ENCODE results near the gene DNAI2. TPM values are rescaled to one million over a fixed set of nuclear protein-coding genes. Genes with fewer than 3 reads are reported as not detected.

The DNAI2 gene
- total RNA-seq, 6 experiments from 2014 or later = not detected

DNA sequence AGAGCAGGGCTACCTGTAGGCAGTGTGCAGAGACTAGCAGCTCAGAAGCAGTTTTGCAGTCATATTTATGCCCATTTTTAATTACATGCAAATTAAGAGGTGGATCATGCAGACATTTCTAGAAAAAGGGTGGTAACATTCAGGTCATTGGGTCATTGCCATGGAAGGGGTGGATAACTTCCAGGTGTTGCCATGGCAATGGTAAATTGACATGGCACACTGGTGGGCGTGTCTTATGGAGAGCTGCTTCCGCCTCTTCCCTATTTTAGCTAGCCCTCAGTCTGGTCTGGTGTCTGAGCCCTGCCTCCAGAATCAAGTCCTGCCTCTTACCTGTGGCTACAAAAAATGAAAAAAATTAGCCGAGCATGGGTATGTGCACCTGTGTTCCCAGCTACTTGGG, 2.8 kb upstream of the DNAI2 start:
- no peaks in the 10 kb centered on the region for H3K4me1 Mint-ChIP-seq (ENCODE audit: low read depth)
- peaks cover 49% of the 10 kb centered on the region for H3K9me3 Mint-ChIP-seq
- no peak overlapping the region for H3K4me3 Mint-ChIP-seq
- peaks cover 2% of the 10 kb centered on the region for H3K27me3 Mint-ChIP-seq (ENCODE audit: insufficient read depth)
- TF ChIP-seq, protein P1, sequence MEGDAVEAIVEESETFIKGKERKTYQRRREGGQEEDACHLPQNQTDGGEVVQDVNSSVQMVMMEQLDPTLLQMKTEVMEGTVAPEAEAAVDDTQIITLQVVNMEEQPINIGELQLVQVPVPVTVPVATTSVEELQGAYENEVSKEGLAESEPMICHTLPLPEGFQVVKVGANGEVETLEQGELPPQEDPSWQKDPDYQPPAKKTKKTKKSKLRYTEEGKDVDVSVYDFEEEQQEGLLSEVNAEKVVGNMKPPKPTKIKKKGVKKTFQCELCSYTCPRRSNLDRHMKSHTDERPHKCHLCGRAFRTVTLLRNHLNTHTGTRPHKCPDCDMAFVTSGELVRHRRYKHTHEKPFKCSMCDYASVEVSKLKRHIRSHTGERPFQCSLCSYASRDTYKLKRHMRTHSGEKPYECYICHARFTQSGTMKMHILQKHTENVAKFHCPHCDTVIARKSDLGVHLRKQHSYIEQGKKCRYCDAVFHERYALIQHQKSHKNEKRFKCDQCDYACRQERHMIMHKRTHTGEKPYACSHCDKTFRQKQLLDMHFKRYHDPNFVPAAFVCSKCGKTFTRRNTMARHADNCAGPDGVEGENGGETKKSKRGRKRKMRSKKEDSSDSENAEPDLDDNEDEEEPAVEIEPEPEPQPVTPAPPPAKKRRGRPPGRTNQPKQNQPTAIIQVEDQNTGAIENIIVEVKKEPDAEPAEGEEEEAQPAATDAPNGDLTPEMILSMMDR (IDR thresholded peaks at IDR 0.05) = no peak
- H3K36me3 Mint-ChIP-seq (ENCODE audit: low read depth) = no peaks in the 10 kb centered on the region
- no peak overlapping the region for H3K27ac Mint-ChIP-seq
- DNase-seq = no peak

DNA sequence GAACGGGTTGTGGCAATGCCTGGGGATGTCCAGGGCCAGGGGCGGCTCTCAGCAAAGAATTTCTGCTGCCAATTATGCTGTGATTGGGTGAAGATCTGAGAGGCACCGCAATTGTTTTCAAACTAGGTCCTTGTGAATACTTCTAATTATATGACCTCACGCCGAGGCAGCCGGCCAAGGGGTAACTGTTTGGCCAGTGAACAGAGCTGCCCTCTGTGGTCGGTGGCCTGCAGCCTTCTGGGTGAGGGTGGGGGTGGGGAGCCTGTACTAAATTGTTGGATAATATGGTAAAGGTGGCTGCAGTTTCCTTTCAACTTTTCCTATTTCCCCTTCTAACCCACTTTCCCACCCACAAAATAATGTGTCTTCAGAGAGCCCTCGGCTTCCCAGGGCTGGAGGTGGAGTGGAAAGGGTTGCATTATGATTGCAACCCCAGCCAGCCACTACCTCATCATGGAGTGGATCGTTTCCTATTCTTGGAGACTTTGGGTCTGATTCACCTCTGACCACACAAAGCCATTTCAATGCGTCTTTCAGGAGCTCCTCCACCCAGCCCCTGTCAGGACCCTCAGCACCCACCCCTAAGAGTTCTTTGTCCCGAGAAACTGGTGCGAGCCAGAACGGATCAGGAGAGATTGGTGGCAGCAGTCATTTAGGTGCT, 2.0 kb upstream of the DNAI2 start:
- TF ChIP-seq, protein P1 (IDR thresholded peaks at IDR 0.05) = no peak
- no peaks in the 10 kb centered on the region for H3K36me3 Mint-ChIP-seq (ENCODE audit: low read depth)
- H3K4me1 Mint-ChIP-seq (ENCODE audit: low read depth) = no peaks in the 10 kb centered on the region
- H3K27me3 Mint-ChIP-seq (ENCODE audit: insufficient read depth) = peaks cover 2% of the 10 kb centered on the region
- H3K4me3 Mint-ChIP-seq = no peak overlapping the region
- DNase-seq = no peak
- no peak overlapping the region for H3K27ac Mint-ChIP-seq
- peaks cover 45% of the 10 kb centered on the region for H3K9me3 Mint-ChIP-seq

DNA sequence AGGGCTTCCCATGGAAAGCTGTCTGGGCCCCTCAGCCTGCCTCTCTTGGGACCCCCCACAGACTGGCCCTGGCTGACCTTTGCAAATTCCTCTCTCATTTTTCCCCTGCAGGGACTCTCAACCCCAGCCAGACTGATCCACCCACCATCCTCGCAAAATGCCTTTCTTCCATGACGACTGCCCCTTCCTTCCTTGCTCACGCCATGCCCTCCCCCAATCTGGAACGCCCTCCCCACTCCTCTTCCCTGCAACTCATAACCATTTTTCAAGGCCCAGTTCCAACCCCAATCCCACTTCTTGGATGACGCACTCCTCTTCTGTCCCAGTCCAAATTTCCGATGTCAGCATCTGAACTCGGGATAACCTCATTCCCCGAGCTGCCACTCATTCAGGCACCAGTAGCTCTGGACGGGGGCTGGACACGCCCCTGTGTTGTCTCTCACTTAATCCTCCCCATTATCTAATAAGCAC, 1.3 kb upstream of the DNAI2 start:
- no peaks in the 10 kb centered on the region for H3K4me1 Mint-ChIP-seq (ENCODE audit: low read depth)
- H3K4me3 Mint-ChIP-seq = no peak overlapping the region
- H3K36me3 Mint-ChIP-seq (ENCODE audit: low read depth) = no peaks in the 10 kb centered on the region
- H3K27me3 Mint-ChIP-seq (ENCODE audit: insufficient read depth) = peaks cover 3% of the 10 kb centered on the region
- no peak for DNase-seq
- peaks cover 39% of the 10 kb centered on the region for H3K9me3 Mint-ChIP-seq
- TF ChIP-seq, protein P1 (IDR thresholded peaks at IDR 0.05) = no peak
- no peak overlapping the region for H3K27ac Mint-ChIP-seq

DNA sequence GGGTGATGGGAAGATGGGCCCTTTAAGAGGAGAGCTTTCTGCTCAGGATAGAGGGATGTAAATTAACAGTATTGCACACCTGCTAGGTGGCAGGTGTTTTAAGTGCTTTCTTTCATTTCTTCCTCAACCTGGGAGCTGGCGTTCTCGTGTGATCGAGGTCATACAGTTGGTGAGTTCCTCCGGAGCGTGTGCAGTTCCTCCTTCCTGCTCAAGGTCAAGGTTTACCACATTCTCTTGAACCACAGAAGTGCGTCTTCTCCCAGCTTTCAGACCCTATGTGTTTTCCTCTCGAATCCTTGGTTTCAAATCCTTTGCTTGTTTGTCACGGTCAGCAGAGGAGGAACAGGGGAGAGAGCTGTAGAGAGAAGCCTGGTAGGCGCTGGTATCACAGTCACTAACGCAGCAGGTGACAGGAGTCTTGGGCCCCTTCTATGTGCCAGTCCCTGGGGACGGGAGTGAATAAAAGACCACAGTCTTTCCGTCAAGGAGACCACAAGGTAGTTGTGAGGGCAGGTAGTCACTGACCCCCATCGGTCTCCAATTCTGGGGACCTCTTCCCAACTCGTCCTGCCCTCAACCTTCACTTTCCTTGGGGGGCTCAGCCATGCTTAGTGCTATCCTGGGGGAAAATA, 791 bp downstream of the DNAI2 start:
- H3K4me3 Mint-ChIP-seq = no peak overlapping the region
- H3K27me3 Mint-ChIP-seq (ENCODE audit: insufficient read depth) = peaks cover 3% of the 10 kb centered on the region
- no peaks in the 10 kb centered on the region for H3K4me1 Mint-ChIP-seq (ENCODE audit: low read depth)
- no peak overlapping the region for H3K27ac Mint-ChIP-seq
- peaks cover 39% of the 10 kb centered on the region; the same call in 1 of the 2 replicates for H3K9me3 Mint-ChIP-seq
- no peaks in the 10 kb centered on the region for H3K36me3 Mint-ChIP-seq (ENCODE audit: low read depth)
- TF ChIP-seq, protein P1 (IDR thresholded peaks at IDR 0.05) = no peak
- DNase-seq = no peak

DNA sequence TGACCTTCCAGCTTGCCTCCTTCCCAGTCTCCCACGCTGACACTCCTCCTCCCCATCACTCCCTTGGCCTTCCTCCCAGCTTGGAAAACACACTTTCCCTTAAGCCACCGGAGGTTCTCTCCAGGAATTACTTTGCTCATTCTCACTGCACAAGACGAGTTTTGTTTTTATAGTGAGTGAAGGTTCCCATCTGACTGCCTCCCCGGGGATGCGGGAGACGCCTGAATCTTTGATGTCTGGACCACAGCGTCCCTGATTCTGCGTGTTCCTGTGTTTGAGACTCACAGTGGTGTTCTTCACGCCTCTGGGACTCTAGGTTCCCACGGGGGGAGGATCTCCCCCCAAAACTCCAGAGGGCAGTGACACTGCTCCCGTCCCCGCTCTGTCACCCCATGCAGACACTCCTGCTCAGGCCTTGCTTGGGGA, 2.0 kb downstream of the DNAI2 start:
- peaks cover 3% of the 10 kb centered on the region for H3K27me3 Mint-ChIP-seq (ENCODE audit: insufficient read depth)
- no peaks in the 10 kb centered on the region for H3K4me1 Mint-ChIP-seq (ENCODE audit: low read depth)
- peaks cover 32% of the 10 kb centered on the region; the same call in 1 of the 2 replicates for H3K9me3 Mint-ChIP-seq
- no peak for DNase-seq
- TF ChIP-seq, protein P1 (IDR thresholded peaks at IDR 0.05) = no peak
- H3K36me3 Mint-ChIP-seq (ENCODE audit: low read depth) = no peaks in the 10 kb centered on the region
- H3K4me3 Mint-ChIP-seq = no peak overlapping the region
- no peak overlapping the region for H3K27ac Mint-ChIP-seq

Data from HFFc6 (cell line).